HCT116 (cell line): ENCODE measurements around the gene LEPR. TPM values are rescaled to one million over a fixed set of nuclear protein-coding genes. Genes with fewer than 3 reads are reported as not detected.

Source experiments
- ATAC-seq: fragments of 200-7000 bp; cut with Tn5 transposase; 2 replicates; pipeline ENCODE4 v1.9.1; 2020; ENCODE audit warnings: mild to moderate bottlenecking, moderate library complexity
- BruUV-seq: library from RNA; stranded (reverse); fragments of 400-500 nt; replicated peaks from 2 replicates; lab custom pipeline; 2021; lab: Mats Ljungman, UMichigan
- CTCF ChIA-PET: fragments of 300-600 bp; sonication (Branson Sonifier 250); formaldehyde crosslinking; loops from one replicate; lab custom pipeline; 2021; ENCODE audit warnings: antibody characterized with exemption; lab: Charles Lee
- POLR2A ChIA-PET: fragments of 300-600, 350-600 bp; sonication (Branson Sonifier 250); formaldehyde crosslinking; loops from one replicate; lab custom pipeline; 2021; ENCODE audit warnings: antibody characterized with exemption; lab: Charles Lee
- RAD21 ChIA-PET, 2 experiments: fragments of 300-600 bp; sonication (Branson Sonifier 250); formaldehyde crosslinking; loops; one replicate each; lab custom pipeline; 2023; ENCODE audit warnings: low total read pairs in 2 of 2; ENCODE audit not compliant: uncharacterized antibody in 2 of 2, unreplicated experiment in 2 of 2, low non-redundant PET in 1 of 2; lab: Charles Lee
- DNase-seq: peaks from one replicate; pipeline ENCODE4 v3.0.0-alpha.2; 2010; ENCODE audit warnings: low read depth, low spot score
- H2AFZ ChIP-seq: fragments of 200-600 bp; shearing (Covaris generic), sonication (generic); 2 replicates; pipeline ENCODE4 v1.6.1; 2017; ENCODE audit warnings: low read depth, mixed run types, mixed read lengths, antibody characterized with exemption, low read length; ENCODE audit not compliant: poor library complexity, severe bottlenecking
- H3K27ac ChIP-seq: 2 replicates; pipeline ENCODE4 v1.5.1; 2012; ENCODE audit warnings: low read depth, low read length
- H3K27me3 ChIP-seq: fragments of 200-600 bp; sonication (generic); 2 replicates; pipeline ENCODE4 v1.6.1; 2016; ENCODE audit warnings: mixed run types, low read length, mixed read lengths; ENCODE audit not compliant: insufficient read depth
- H3K36me3 ChIP-seq, 2 experiments: fragments of 200-500 bp in 1 of 2; fragments of 200-600 bp in 1 of 2; sonication (Bioruptor generic) in 1 of 2; sonication (generic) in 1 of 2; 2 replicates each; pipeline versions ENCODE4 v1.5.1 to v1.6.1; 2014 to 2016; ENCODE audit warnings: low read length in 2 of 2, inconsistent platforms in 1 of 2, mixed read lengths in 1 of 2, mixed run types in 1 of 2; ENCODE audit not compliant: insufficient read depth in 2 of 2, control insufficient read depth in 1 of 2
- H3K4me1 ChIP-seq, 2 experiments: fragments of 200-600 bp in 1 of 2; sonication (generic) in 1 of 2; 2 replicates each; pipeline versions ENCODE4 v1.5.1 to v1.6.1; 2012 to 2017; ENCODE audit warnings: low read length in 2 of 2, inconsistent platforms in 1 of 2, mild to moderate bottlenecking in 1 of 2, mixed read lengths in 1 of 2, mixed run types in 1 of 2, moderate library complexity in 1 of 2; ENCODE audit not compliant: insufficient read depth in 2 of 2, control insufficient read depth in 1 of 2
- H3K4me2 ChIP-seq: fragments of 200-600 bp; sonication (generic); 2 replicates; pipeline ENCODE4 v1.6.1; 2017; ENCODE audit warnings: mixed run types, low read length, mixed read lengths
- H3K4me3 ChIP-seq, 2 experiments: fragments of 200-600 bp in 1 of 2; sonication (generic) in 1 of 2; replicated peaks in 1 of 2; 2 replicates each; pipeline ENCODE4 v1.5.1; 2011 to 2016; ENCODE audit warnings: low read length in 2 of 2, control low read depth in 1 of 2, low read depth in 1 of 2, mild to moderate bottlenecking in 1 of 2, mixed read lengths in 1 of 2, mixed run types in 1 of 2
- H3K79me2 ChIP-seq: fragments of 200-600 bp; sonication (generic); 2 replicates; pipeline ENCODE4 v1.6.1; 2017; ENCODE audit warnings: mild to moderate bottlenecking, mixed run types, low read length, moderate library complexity, mixed read lengths; ENCODE audit not compliant: insufficient read depth
- H3K9ac ChIP-seq: fragments of 200-600 bp; sonication (generic); 2 replicates; pipeline ENCODE4 v1.6.1; 2016; ENCODE audit warnings: low read length, mixed read lengths
- H3K9me2 ChIP-seq: fragments of 200-600 bp; sonication (generic), shearing (Covaris generic); 2 replicates; pipeline ENCODE4 v1.6.1; 2017; ENCODE audit warnings: mixed run types, mild to moderate bottlenecking, moderate library complexity; ENCODE audit not compliant: insufficient read depth
- H3K9me3 ChIP-seq, 2 experiments: fragments of 200-500 bp in 1 of 2; fragments of 200-600 bp in 1 of 2; sonication (Bioruptor generic) in 1 of 2; sonication (generic) in 1 of 2; 2 replicates each; pipeline ENCODE4 v1.6.1; 2014 to 2017; ENCODE audit warnings: low read length in 2 of 2, mixed read lengths in 2 of 2, inconsistent platforms in 1 of 2, low read depth in 1 of 2, mild to moderate bottlenecking in 1 of 2, mixed run types in 1 of 2, moderate library complexity in 1 of 2; ENCODE audit not compliant: control insufficient read depth in 1 of 2, insufficient read depth in 1 of 2
- H4K20me1 ChIP-seq: fragments of 200-600 bp; sonication (generic), shearing (Covaris generic); 2 replicates; pipeline ENCODE4 v1.6.1; 2017; ENCODE audit warnings: mixed run types, mild to moderate bottlenecking, moderate library complexity; ENCODE audit not compliant: insufficient read depth
- CBX3 ChIP-seq: IDR thresholded peaks from 2 replicates; pipeline ENCODE4 v1.6.1; 2012; ENCODE audit warnings: low read depth
- EGR1 ChIP-seq: IDR thresholded peaks from 2 replicates; pipeline ENCODE4 v1.6.1; 2012; ENCODE audit warnings: low read depth
- ELF1 ChIP-seq: IDR thresholded peaks from 2 replicates; pipeline ENCODE4 v1.6.1; 2012; ENCODE audit warnings: low read depth, borderline replicate concordance
- EZH2 ChIP-seq: fragments of 200-600 bp; sonication (generic); IDR thresholded peaks from 2 replicates; pipeline ENCODE4 v1.6.1; 2017; ENCODE audit warnings: antibody characterized with exemption, mixed run types
- FOSL1 ChIP-seq: IDR thresholded peaks from 2 replicates; pipeline ENCODE4 v1.6.1; 2012; ENCODE audit warnings: low read depth
- JUND ChIP-seq: IDR thresholded peaks from 2 replicates; pipeline ENCODE4 v1.6.1; 2012
- POLR2A ChIP-seq: IDR thresholded peaks from 2 replicates; pipeline ENCODE4 v1.7.0; 2011; ENCODE audit warnings: borderline replicate concordance; ENCODE audit not compliant: insufficient read depth, insufficient read length; ENCODE audit errors: extremely low read depth
- RAD21 ChIP-seq: IDR thresholded peaks from 2 replicates; pipeline ENCODE4 v1.6.1; 2012; ENCODE audit warnings: low read depth, mild to moderate bottlenecking
- SIN3A ChIP-seq: IDR thresholded peaks from 2 replicates; pipeline ENCODE4 v1.6.1; 2012; ENCODE audit warnings: low read depth
- SP1 ChIP-seq: IDR thresholded peaks from 2 replicates; pipeline ENCODE4 v1.6.1; 2012; ENCODE audit warnings: low read depth
- SRF ChIP-seq: IDR thresholded peaks from 2 replicates; pipeline ENCODE4 v1.6.1; 2012; ENCODE audit warnings: low read depth
- TCF7L2 ChIP-seq: IDR thresholded peaks from 2 replicates; pipeline ENCODE4 v1.7.0; 2011; ENCODE audit warnings: borderline replicate concordance, inconsistent platforms; ENCODE audit not compliant: insufficient read depth, insufficient read length; ENCODE audit errors: extremely low read depth
- ZFX ChIP-seq: fragments of 450-650 bp; IDR thresholded peaks from 2 replicates; pipeline ENCODE4 v1.6.1; 2017
- ZNF274 ChIP-seq: fragments of 200-500 bp; sonication (Bioruptor generic); IDR thresholded peaks from 2 replicates; pipeline ENCODE4 v1.6.1; 2014; ENCODE audit warnings: mild to moderate bottlenecking, low read depth, low read length, inconsistent platforms
- intact Hi-C: fragments of 100-400 bp; cut with micrococcal nuclease; formaldehyde crosslinking; loops from 2 replicates; pipeline ENCODE4 v1.10.0; 2022
- total RNA-seq: library from RNA; stranded (reverse); gene quantifications from one replicate; pipeline ENCODE4 v1.2.1, GENCODE V29; 2021; ENCODE audit not compliant: unreplicated experiment
- TF ChIP-seq, protein P1 (sequence below): IDR thresholded peaks from 2 replicates; pipeline ENCODE4 v1.6.1; 2012
- TF ChIP-seq, protein P2 (sequence below): IDR thresholded peaks from 2 replicates; pipeline ENCODE4 v1.6.1; 2011; ENCODE audit warnings: mild to moderate bottlenecking, low read length, moderate library complexity; ENCODE audit not compliant: insufficient replicate concordance; ENCODE audit errors: extremely low read depth
- TF ChIP-seq, protein P3 (sequence below): IDR thresholded peaks from 2 replicates; pipeline ENCODE4 v1.6.1; 2012
- TF ChIP-seq, protein P4 (sequence below), 3 experiments: fragments of 200-600 bp in 1 of 3; sonication (generic) in 1 of 3; IDR thresholded peaks in 2 of 3; conservative IDR thresholded peaks in 1 of 3; 2 replicates each; pipeline ENCODE4 v1.5.1; 2012 to 2017; ENCODE audit warnings: low read depth in 2 of 3, low read length in 2 of 3, antibody characterized with exemption in 1 of 3, borderline replicate concordance in 1 of 3, control low read depth in 1 of 3, mild to moderate bottlenecking in 1 of 3, mixed read lengths in 1 of 3, mixed run types in 1 of 3, moderate library complexity in 1 of 3; ENCODE audit not compliant: insufficient read depth in 1 of 3

Gene LEPR
- total RNA-seq, 1 experiment from 2014 or later, result 6.0 TPM

DNA sequence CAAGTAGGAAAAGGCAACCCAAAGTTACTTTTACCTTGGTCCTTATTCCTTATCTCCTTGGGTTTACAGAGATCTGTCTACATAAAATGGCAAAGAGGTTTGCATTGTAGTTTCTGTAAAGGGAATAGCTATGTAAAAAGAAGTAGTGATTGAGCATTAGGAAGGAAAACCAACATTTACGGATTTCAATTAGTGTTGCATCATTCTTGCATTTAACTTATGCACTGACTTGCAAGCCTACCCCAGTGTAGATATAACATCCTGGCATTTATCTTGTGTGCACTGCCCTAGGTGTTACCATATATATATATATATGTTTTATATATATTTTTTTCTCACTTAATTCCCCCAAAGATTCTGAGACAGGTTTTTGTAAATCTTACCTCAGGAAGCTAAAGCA lies 3.7 kb upstream of the LEPR start:
- ATAC-seq, result no peak
- Histone ChIP-seq H4K20me1 (no peaks in the 10 kb centered on the region), H2AFZ (no peak overlapping the region), H3K4me2 (no peak overlapping the region), H3K27me3 (no peaks in the 10 kb centered on the region), H3K9ac (no peak overlapping the region), H3K9me2 (no peaks in the 10 kb centered on the region), H3K4me1 (peaks cover 6 to 18% of the 10 kb centered on the region in 2 experiments; a peak in 3 of 4 replicates), H3K27ac (no peak overlapping the region), H3K36me3 (no peaks in the 10 kb centered on the region), H3K4me3 (no peak overlapping the region), H3K9me3 (no peaks in the 10 kb centered on the region), H3K79me2 (peaks cover 11% of the 10 kb centered on the region)
- no peak for DNase-seq
- BruUV-seq, result no TSS peak
- ChIA-PET RAD21 (no interaction called here), POLR2A (no interaction called here), CTCF (no interaction called here)
- TF ChIP-seq, protein P1, sequence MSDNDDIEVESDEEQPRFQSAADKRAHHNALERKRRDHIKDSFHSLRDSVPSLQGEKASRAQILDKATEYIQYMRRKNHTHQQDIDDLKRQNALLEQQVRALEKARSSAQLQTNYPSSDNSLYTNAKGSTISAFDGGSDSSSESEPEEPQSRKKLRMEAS, result no peak
- no peak for TF ChIP-seq RAD21
- TF ChIP-seq FOSL1, result no peak
- TF ChIP-seq, protein P2, sequence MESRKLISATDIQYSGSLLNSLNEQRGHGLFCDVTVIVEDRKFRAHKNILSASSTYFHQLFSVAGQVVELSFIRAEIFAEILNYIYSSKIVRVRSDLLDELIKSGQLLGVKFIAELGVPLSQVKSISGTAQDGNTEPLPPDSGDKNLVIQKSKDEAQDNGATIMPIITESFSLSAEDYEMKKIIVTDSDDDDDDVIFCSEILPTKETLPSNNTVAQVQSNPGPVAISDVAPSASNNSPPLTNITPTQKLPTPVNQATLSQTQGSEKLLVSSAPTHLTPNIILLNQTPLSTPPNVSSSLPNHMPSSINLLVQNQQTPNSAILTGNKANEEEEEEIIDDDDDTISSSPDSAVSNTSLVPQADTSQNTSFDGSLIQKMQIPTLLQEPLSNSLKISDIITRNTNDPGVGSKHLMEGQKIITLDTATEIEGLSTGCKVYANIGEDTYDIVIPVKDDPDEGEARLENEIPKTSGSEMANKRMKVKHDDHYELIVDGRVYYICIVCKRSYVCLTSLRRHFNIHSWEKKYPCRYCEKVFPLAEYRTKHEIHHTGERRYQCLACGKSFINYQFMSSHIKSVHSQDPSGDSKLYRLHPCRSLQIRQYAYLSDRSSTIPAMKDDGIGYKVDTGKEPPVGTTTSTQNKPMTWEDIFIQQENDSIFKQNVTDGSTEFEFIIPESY, result no peak
- TF ChIP-seq ZFX, result no peak
- no peak for TF ChIP-seq POLR2A
- intact Hi-C loops, result no loop called here

DNA sequence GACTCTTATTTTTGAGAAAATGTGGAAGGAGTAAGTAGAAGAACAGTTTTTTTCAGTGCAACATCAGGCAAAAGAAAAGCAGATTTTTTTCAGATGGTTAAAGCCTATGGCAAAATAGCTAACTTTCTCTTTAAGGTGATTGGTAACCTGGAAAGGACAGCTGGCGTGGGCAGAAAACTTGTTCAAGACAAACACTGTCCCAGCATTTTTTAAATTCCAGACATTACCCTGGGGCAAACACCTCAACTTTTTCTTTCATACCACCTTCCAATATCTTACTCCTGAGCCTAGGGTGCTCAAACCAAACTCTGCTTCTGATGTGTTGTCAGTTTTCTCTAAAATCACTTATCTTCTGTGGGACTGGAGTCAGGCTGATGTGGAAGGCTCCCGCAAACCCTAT lies 2.7 kb upstream of the LEPR start:
- H3K9ac ChIP-seq, result no peak overlapping the region
- no TSS peak for BruUV-seq
- no peak overlapping the region for H3K27ac ChIP-seq
- H4K20me1 ChIP-seq, result no peaks in the 10 kb centered on the region
- ATAC-seq (no peak), DNase-seq (no peak)
- no peaks in the 10 kb centered on the region for H3K27me3 ChIP-seq
- peaks cover 21% of the 10 kb centered on the region for H3K79me2 ChIP-seq
- RAD21 ChIA-PET, result no interaction called here
- POLR2A ChIA-PET, result no interaction called here
- H3K4me3 ChIP-seq, result no peak overlapping the region
- no peak overlapping the region for H2AFZ ChIP-seq
- peaks cover 9 to 27% of the 10 kb centered on the region in 2 experiments; a peak in 3 of 4 replicates for H3K4me1 ChIP-seq
- no peaks in the 10 kb centered on the region for H3K9me3 ChIP-seq
- no peak overlapping the region for H3K4me2 ChIP-seq
- H3K36me3 ChIP-seq, result no peaks in the 10 kb centered on the region
- intact Hi-C loops, result no loop called here
- H3K9me2 ChIP-seq, result no peaks in the 10 kb centered on the region
- CTCF ChIA-PET, result no interaction called here
- TF ChIP-seq SIN3A, result no peak
- TF ChIP-seq, protein P1, result no peak
- TF ChIP-seq SP1, result no peak
- TF ChIP-seq ELF1, result no peak
- TF ChIP-seq EGR1, result no peak
- no peak for TF ChIP-seq SRF
- TF ChIP-seq, protein P3, sequence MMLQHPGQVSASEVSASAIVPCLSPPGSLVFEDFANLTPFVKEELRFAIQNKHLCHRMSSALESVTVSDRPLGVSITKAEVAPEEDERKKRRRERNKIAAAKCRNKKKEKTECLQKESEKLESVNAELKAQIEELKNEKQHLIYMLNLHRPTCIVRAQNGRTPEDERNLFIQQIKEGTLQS, result no peak
- TF ChIP-seq RAD21, result no peak
- no peak for TF ChIP-seq CBX3
- no peak for TF ChIP-seq EZH2
- no peak for TF ChIP-seq ZNF274
- TF ChIP-seq, protein P4, sequence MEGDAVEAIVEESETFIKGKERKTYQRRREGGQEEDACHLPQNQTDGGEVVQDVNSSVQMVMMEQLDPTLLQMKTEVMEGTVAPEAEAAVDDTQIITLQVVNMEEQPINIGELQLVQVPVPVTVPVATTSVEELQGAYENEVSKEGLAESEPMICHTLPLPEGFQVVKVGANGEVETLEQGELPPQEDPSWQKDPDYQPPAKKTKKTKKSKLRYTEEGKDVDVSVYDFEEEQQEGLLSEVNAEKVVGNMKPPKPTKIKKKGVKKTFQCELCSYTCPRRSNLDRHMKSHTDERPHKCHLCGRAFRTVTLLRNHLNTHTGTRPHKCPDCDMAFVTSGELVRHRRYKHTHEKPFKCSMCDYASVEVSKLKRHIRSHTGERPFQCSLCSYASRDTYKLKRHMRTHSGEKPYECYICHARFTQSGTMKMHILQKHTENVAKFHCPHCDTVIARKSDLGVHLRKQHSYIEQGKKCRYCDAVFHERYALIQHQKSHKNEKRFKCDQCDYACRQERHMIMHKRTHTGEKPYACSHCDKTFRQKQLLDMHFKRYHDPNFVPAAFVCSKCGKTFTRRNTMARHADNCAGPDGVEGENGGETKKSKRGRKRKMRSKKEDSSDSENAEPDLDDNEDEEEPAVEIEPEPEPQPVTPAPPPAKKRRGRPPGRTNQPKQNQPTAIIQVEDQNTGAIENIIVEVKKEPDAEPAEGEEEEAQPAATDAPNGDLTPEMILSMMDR (IDR thresholded peaks at IDR 0.05 in 2 of 3, conservative IDR thresholded peaks at IDR 0.05 in 1 of 3; ENCODE audit: borderline replicate concordance in 1 of 3, insufficient read depth in 1 of 3, low read depth in 2 of 3, low read length in 2 of 3), result no peak
- no peak for TF ChIP-seq JUND
- TF ChIP-seq POLR2A, result no peak
- no peak for TF ChIP-seq TCF7L2
- no peak for TF ChIP-seq ZFX
